Activated CD4-positive, alpha-beta T cell treated with anti-CD3 and anti-CD28 coated beads, Interleukin-2, amount 10 ng/mL, durations not matched to agents 7 days and 5 days (primary cell): ENCODE data around the gene RGS17. TPM values are rescaled to one million over a fixed set of nuclear protein-coding genes. Genes with fewer than 3 reads are reported as not detected.

Source experiments
- CTCF ChIA-PET: fragments of 350-600 bp; sonication (Branson Sonifier 250); formaldehyde crosslinking; loops from one replicate; lab custom pipeline; 2021; ENCODE audit warnings: antibody characterized with exemption; lab: Charles Lee
- POLR2A ChIA-PET: fragments of 350-600 bp; sonication (Branson Sonifier 250); formaldehyde crosslinking; loops from one replicate; lab custom pipeline; 2021; ENCODE audit warnings: antibody characterized with exemption; lab: Charles Lee
- DNase-seq: peaks from one replicate; pipeline ENCODE4 v3.0.0-alpha.2; 2020
- H3K27ac Mint-ChIP-seq: one replicate; pipeline ENCODE4 v1.8.0; 2021; ENCODE audit warnings: mild to moderate bottlenecking, moderate library complexity, mixed read lengths
- H3K27me3 Mint-ChIP-seq: one replicate; pipeline ENCODE4 v1.8.0; 2021; ENCODE audit warnings: mixed read lengths
- H3K36me3 Mint-ChIP-seq: one replicate; pipeline ENCODE4 v1.8.0; 2021; ENCODE audit warnings: low read depth, mixed read lengths
- H3K4me1 Mint-ChIP-seq: one replicate; pipeline ENCODE4 v1.8.0; 2021; ENCODE audit warnings: mixed read lengths
- H3K4me3 Mint-ChIP-seq: one replicate; pipeline ENCODE4 v1.8.0; 2021; ENCODE audit warnings: mild to moderate bottlenecking, moderate library complexity, mixed read lengths
- H3K9me3 Mint-ChIP-seq: one replicate; pipeline ENCODE4 v1.8.0; 2021; ENCODE audit warnings: mixed read lengths
- total RNA-seq, 2 experiments: library from RNA; stranded (reverse); gene quantifications; one replicate each; pipeline ENCODE4 v1.2.3, GENCODE V29; 2021

RGS17 gene
- total RNA-seq, 2 experiments from 2014 or later: not detected

DNA sequence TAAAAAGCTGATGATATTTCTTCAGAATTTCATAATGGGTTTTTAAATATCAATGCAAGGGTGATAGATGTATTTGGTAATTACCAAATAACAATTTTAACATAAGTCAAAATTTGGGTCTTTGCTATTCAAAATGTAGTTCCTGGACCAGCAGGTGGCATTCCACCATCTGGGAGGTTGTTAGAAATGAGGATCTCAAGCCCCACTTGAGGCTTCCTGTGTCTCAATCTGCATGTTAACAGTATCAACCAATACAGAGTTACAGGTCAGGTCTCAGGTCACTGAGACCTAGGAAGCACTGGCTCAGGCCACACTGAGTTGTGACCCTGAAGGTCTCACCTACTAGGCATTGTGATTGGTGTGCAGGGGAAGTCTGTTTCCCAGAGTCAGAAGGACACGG, 71.3 kb downstream of the RGS17 start:
- no peaks in the 10 kb centered on the region for H3K9me3 Mint-ChIP-seq
- CTCF ChIA-PET: no interaction called here
- H3K4me3 Mint-ChIP-seq: no peak overlapping the region
- POLR2A ChIA-PET: no interaction called here
- H3K27me3 Mint-ChIP-seq: no peaks in the 10 kb centered on the region
- no peaks in the 10 kb centered on the region for H3K36me3 Mint-ChIP-seq
- no peak overlapping the region for H3K27ac Mint-ChIP-seq
- no peak for DNase-seq
- no peaks in the 10 kb centered on the region for H3K4me1 Mint-ChIP-seq

DNA sequence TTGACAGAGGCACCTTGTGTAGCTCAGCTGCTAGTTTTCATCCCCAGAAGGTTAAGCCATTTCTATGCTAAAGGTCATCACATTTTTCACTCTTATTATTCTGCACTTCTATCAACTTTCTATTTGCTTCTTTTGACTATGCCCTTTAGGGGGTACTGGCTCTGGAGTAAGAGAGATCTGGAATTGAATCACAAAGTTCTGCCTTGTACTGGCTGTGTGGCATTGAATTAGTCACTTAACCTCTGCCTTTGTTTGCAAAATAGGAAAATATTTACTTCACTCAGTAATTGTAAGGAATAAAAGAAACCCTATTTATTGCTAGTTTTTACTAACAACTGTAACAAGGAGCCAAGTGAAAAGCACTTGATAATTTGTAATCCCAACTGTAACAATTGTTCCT, 71.8 kb downstream of the RGS17 start:
- Mint-ChIP-seq H3K36me3 (no peaks in the 10 kb centered on the region), H3K27me3 (no peaks in the 10 kb centered on the region), H3K4me3 (no peak overlapping the region), H3K27ac (no peak overlapping the region), H3K9me3 (no peaks in the 10 kb centered on the region), H3K4me1 (no peaks in the 10 kb centered on the region)
- ChIA-PET POLR2A (no interaction called here), CTCF (no interaction called here)
- DNase-seq: no peak

DNA sequence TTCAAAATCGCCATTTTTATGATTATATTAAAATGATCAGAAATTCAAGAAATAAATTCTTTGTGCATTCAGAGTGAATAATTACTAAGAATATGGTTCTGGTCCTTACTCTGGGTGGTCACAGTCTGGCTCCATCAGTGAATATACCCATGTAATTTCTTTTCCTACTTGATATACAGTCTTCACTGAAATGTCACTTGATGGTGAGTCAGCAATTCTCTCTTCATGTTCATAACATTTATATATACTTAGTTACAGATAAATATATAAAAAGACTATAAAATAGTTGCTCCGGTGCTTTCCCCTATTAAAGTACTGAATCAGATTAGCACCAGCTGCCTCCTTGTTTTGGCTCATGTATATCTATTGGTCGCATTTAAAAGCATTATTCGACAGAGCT, 72.2 kb downstream of the RGS17 start:
- Mint-ChIP-seq H3K4me3 (no peak overlapping the region), H3K4me1 (no peaks in the 10 kb centered on the region), H3K27me3 (no peaks in the 10 kb centered on the region), H3K9me3 (no peaks in the 10 kb centered on the region), H3K36me3 (no peaks in the 10 kb centered on the region), H3K27ac (no peak overlapping the region)
- POLR2A ChIA-PET: no interaction called here
- CTCF ChIA-PET: no interaction called here
- DNase-seq: no peak

DNA sequence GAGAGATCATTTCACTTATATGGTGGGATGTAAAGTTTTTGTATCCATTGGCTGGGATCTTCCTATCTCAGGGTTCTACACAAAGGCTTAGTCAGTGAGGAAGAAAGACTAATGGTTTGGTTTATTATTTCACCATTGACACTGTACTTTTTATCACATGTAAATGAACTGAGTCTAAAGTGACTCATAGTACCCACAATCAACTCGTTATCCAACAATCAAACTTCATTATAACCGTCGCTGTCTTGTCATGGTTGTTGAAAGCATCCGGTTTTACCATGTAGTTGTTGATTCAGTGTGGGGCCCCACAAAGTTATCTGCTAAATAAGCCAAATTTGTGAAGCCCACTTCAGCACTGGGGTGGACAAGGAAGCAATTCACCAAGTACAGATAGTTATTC, 72.8 kb downstream of the RGS17 start:
- no peak for DNase-seq
- Mint-ChIP-seq H3K27ac (no peak overlapping the region), H3K4me1 (no peaks in the 10 kb centered on the region), H3K36me3 (no peaks in the 10 kb centered on the region), H3K27me3 (no peaks in the 10 kb centered on the region), H3K9me3 (no peaks in the 10 kb centered on the region), H3K4me3 (no peak overlapping the region)
- CTCF ChIA-PET: no interaction called here
- POLR2A ChIA-PET: no interaction called here

DNA sequence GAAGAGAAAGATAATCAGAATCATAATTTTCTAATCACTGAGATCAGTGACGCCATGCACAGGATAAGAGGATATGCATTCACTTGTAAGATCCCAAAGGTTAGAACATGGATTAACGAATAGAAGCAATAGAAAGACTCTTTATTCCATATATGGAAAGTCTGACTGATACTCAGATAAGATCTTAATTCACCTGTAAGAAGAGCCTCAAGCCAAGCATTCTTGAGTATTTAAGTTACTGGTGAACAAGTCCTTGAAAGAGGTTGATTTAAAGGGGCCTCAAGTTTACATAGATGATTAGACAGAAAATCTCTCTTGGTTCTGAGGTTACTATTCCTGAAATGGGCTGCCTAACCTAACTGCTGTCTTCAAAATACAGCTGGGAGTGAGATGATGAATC, 74.8 kb downstream of the RGS17 start:
- H3K27me3 Mint-ChIP-seq: peaks cover 4% of the 10 kb centered on the region
- POLR2A ChIA-PET: no interaction called here
- no peak for DNase-seq
- no peaks in the 10 kb centered on the region for H3K9me3 Mint-ChIP-seq
- H3K4me1 Mint-ChIP-seq: no peaks in the 10 kb centered on the region
- H3K27ac Mint-ChIP-seq: no peak overlapping the region
- no peak overlapping the region for H3K4me3 Mint-ChIP-seq
- CTCF ChIA-PET: no interaction called here
- no peaks in the 10 kb centered on the region for H3K36me3 Mint-ChIP-seq

DNA sequence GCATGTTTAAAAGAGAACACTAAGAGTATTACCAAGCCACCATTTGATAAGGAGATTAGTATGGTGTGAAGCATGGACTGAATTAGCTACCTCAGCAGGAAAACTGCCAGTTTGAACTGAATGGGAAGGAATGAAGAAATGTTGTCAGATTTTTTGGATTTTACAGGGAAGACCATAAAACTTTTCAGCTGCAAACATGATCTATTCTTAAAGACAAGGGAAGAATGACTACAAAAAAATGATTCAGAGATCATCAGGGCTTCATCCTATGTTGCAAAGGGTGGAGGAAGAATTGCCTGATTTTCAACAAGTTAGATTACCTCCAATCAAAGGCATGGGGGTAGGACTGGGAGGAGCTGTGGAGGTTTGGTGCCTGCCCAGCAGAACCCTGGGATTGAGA, 79.3 kb downstream of the RGS17 start:
- no peak for DNase-seq
- POLR2A ChIA-PET: no interaction called here
- Mint-ChIP-seq H3K27me3 (peaks cover 4% of the 10 kb centered on the region), H3K4me3 (no peak overlapping the region), H3K36me3 (no peaks in the 10 kb centered on the region), H3K4me1 (no peaks in the 10 kb centered on the region), H3K9me3 (peaks cover 3% of the 10 kb centered on the region), H3K27ac (no peak overlapping the region)
- CTCF ChIA-PET: no interaction called here

DNA sequence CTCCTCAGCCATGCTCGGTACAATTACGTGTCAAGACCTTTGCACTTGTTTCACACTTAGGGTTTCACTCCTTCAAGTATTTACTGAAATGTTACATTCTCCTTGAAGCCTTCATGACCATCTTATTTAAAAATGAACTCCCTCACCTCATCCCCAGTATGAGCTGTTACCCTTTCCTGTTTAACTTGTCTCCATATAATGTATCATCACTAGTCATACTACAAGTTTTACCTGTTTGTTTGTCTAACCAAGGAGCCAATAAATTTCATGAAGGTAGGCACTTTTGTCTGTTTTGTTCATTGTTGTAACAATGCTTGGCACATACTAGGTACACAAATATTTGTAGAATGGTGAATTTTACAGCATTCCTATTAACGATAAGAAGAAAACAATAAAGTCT, 82.5 kb downstream of the RGS17 start:
- H3K4me1 Mint-ChIP-seq: no peaks in the 10 kb centered on the region
- no peak for DNase-seq
- CTCF ChIA-PET: no interaction called here
- peaks cover 3% of the 10 kb centered on the region for H3K9me3 Mint-ChIP-seq
- H3K4me3 Mint-ChIP-seq: no peak overlapping the region
- POLR2A ChIA-PET: no interaction called here
- H3K27ac Mint-ChIP-seq: no peak overlapping the region
- H3K27me3 Mint-ChIP-seq: peaks cover 4% of the 10 kb centered on the region
- H3K36me3 Mint-ChIP-seq: no peaks in the 10 kb centered on the region

DNA sequence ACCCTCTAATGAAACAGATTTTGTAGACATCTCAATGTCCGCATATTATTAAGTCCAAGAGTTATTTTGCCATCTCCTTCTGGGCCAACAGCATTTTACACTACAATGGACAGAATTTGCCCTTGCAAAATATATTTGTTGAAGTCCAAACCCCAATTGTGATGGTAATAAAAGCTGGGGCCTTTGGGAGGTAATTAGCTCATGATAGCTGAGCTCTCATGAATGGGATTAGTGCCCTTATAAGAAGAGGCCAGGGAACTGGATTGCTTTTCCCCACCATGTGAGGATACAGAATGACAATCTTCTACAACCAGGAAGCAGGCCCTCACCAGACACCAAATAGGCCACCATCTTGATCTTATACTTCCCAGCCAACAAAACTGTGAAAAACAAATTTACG, 83.7 kb downstream of the RGS17 start:
- Mint-ChIP-seq H3K9me3 (peaks cover 3% of the 10 kb centered on the region), H3K27me3 (peaks cover 4% of the 10 kb centered on the region), H3K36me3 (no peaks in the 10 kb centered on the region), H3K27ac (no peak overlapping the region), H3K4me3 (no peak overlapping the region), H3K4me1 (no peaks in the 10 kb centered on the region)
- no peak for DNase-seq
- POLR2A ChIA-PET: no interaction called here
- CTCF ChIA-PET: no interaction called here

DNA sequence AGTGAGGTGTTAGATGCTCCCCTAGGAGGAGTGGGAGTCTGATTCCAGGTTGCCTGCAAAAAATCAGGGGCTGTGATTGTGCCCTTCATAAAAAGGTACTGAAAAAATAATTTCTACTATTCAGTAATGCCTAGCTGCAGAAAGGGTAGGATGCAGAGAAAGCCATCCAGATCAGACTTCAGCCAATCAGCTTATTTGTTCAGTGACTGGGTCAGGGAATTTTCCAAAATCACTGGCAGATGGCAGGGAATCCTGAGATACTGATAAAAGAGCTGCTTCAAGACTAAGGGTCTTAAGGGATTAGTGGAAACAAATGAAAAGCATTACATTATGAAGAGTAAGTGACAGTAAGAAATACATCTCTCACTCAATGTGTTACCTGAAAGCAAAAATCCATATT, 85.8 kb downstream of the RGS17 start:
- H3K36me3 Mint-ChIP-seq: no peaks in the 10 kb centered on the region
- POLR2A ChIA-PET: no interaction called here
- CTCF ChIA-PET: no interaction called here
- H3K4me1 Mint-ChIP-seq: no peaks in the 10 kb centered on the region
- peaks cover 3% of the 10 kb centered on the region for H3K27me3 Mint-ChIP-seq
- peaks cover 3% of the 10 kb centered on the region for H3K9me3 Mint-ChIP-seq
- no peak overlapping the region for H3K4me3 Mint-ChIP-seq
- H3K27ac Mint-ChIP-seq: no peak overlapping the region
- DNase-seq: no peak

DNA sequence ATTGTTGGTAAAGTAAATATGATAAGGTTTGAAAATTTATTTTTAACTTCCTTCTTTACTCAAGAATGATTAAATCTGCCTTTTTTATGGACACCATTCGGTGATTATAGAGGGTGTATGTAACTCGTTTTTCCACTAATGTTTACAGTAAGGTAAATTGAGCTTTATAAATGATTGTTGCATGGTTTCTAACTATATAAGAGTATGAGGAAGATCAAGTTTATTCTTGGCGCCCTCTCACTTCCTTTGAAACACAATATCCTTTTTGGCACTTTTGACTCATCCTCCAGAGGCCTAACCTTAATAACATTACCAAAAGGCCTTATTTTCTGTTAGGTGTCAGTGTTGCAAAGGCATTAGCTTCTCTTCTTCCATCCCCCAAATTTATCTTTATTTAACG, 86.8 kb downstream of the RGS17 start:
- POLR2A ChIA-PET: no interaction called here
- Mint-ChIP-seq H3K36me3 (no peaks in the 10 kb centered on the region), H3K27me3 (peaks cover 8% of the 10 kb centered on the region), H3K4me3 (no peak overlapping the region), H3K27ac (no peak overlapping the region), H3K4me1 (no peaks in the 10 kb centered on the region), H3K9me3 (peaks cover 3% of the 10 kb centered on the region)
- CTCF ChIA-PET: interaction anchor here (0.6 kb wide), 1 partner anchor 61 kb away, joined by 5 read pairs; no protein-coding TSS in a partner anchor
- DNase-seq: no peak

DNA sequence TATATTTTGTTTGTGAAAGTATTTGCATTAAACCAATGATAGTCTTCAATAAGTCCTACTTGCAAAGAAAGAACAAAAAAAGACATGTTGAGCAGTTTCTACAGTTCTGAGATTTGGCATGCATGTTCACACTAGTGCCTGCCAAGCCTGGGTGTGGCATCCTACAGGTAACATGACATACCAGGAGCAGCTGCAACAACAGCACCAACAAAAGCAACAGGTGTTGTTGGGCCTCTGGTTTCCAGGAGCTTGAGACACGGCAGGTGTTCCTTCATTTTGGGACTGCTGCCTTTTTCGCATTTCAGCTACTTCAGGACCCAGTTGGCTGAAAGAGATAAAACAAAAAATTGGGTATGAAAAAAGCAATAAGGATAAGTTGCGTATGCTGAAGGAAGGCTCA, 87.4 kb downstream of the RGS17 start:
- Mint-ChIP-seq H3K4me1 (no peaks in the 10 kb centered on the region), H3K27ac (no peak overlapping the region), H3K4me3 (no peak overlapping the region), H3K27me3 (peaks cover 8% of the 10 kb centered on the region), H3K9me3 (peaks cover 3% of the 10 kb centered on the region), H3K36me3 (no peaks in the 10 kb centered on the region)
- POLR2A ChIA-PET: no interaction called here
- DNase-seq: no peak
- CTCF ChIA-PET: no interaction called here

DNA sequence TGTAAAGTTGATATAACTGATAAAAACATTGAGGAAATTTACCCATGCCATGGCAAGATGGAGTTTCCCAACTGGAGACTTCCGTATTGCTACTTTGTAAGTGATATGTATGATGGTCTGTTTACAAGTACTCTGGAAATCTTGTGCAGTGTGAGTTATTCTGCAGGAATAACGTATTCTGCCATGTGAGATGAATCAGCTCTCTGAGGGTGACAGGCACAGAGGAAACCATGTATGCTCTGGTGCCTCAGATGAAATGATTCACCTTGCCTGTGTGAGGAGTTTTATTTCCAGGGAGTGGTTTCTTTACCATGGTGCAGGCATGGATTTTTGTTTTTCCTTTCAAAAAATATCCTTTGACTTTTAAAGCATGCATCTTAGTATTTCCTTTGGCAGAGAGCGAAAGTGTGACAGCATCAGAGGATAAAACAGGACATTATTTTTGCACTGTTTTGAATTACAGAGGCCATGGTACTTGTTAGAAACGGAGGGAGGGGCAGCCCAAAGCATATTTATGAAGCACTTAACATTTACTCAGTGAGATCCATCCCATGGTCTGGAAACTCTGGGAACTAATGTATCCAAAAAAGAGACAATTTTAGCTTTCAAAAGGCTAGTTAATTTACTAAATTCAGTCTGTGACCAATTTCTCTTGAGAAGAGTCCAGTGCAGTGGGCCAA, 92.6 kb downstream of the RGS17 start:
- H3K9me3 Mint-ChIP-seq: no peaks in the 10 kb centered on the region
- no peak for DNase-seq
- ChIA-PET POLR2A (no interaction called here), CTCF (no interaction called here)
- H3K36me3 Mint-ChIP-seq: no peaks in the 10 kb centered on the region
- no peak overlapping the region for H3K27ac Mint-ChIP-seq
- H3K4me1 Mint-ChIP-seq: no peaks in the 10 kb centered on the region
- H3K4me3 Mint-ChIP-seq: no peak overlapping the region
- H3K27me3 Mint-ChIP-seq: peaks cover 8% of the 10 kb centered on the region

DNA sequence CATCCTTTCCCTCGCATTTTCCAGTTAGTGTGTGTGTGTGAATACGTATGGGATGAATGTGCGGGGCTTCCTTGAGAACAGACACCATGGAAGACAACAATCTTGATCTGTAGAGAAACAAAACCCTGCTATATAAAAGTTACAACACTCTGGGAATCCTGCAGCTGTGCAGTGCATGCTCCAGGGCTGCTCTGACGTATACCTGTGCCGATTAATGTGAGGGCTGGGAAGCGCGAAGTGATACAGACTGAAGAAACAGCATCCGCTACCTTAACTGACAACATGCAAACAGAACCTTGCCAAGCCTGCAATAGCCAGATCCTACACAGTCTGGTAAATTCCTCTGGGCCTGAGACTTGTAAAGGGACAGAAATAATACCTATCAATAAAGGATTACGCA, 96.9 kb downstream of the RGS17 start:
- Mint-ChIP-seq H3K27ac (no peak overlapping the region), H3K9me3 (no peaks in the 10 kb centered on the region), H3K4me1 (no peaks in the 10 kb centered on the region), H3K4me3 (no peak overlapping the region), H3K27me3 (peaks cover 16% of the 10 kb centered on the region), H3K36me3 (no peaks in the 10 kb centered on the region)
- CTCF ChIA-PET: no interaction called here
- no peak for DNase-seq
- POLR2A ChIA-PET: no interaction called here

DNA sequence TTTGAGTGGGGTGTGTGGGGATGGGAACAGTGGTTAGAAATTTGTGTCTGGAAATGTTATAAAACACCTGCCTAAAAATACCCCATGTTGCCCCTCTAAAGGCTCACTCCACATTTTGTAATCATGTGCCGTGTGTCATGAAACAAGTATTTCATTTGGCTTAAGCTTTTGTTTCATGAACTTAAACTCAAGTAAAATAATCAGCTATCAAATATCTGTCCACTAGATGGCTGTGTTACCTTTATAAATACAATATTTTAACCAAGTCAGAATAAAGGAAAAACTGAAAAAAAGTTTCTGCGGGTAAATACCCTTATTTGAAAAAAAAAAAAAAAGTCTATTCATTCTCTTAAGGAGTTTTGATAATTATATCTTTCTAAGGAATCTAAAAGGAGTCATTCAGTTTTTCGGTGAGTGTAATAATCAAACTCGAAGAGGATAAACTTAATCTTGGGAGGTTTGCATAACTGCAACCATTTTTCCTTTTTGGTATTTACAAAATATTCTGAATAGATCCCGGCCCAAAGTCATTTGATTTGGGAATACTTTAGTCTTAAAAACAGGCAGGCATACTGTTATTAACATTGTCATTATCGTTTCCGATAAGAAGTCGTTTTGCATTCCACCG, 98.7 kb downstream of the RGS17 start:
- no peak for DNase-seq
- Mint-ChIP-seq H3K9me3 (no peaks in the 10 kb centered on the region), H3K27me3 (peaks cover 27% of the 10 kb centered on the region), H3K4me3 (no peak overlapping the region), H3K36me3 (no peaks in the 10 kb centered on the region), H3K27ac (no peak overlapping the region), H3K4me1 (no peaks in the 10 kb centered on the region)
- ChIA-PET POLR2A (no interaction called here), CTCF (interaction anchor here (0.7 kb wide), 2 partner anchors 484 to 623 kb away, joined by 3 read pairs; no protein-coding TSS in a partner anchor)
